H9 (cell line): ENCODE measurements around the gene KCNAB1. TPM values are rescaled to one million over a fixed set of nuclear protein-coding genes. Genes with fewer than 3 reads are reported as not detected.

Experiments used
- DNase-seq: peaks from one replicate; pipeline ENCODE4 v3.0.0-alpha.2; 2017
- H2AFZ ChIP-seq: one replicate; pipeline ENCODE4 v1.6.1; 2013; ENCODE audit warnings: mild to moderate bottlenecking, low read length, control low read depth, moderate library complexity
- H2AK5ac ChIP-seq: 2 replicates; pipeline ENCODE4 v1.6.1; 2013; ENCODE audit warnings: low read length, control low read depth, mixed read lengths; ENCODE audit not compliant: insufficient read length
- H2BK120ac ChIP-seq: one replicate; pipeline ENCODE4 v1.6.1; 2013; ENCODE audit warnings: low read depth, mild to moderate bottlenecking, low read length, control low read depth, inconsistent platforms; ENCODE audit not compliant: poor library complexity, severe bottlenecking
- H2BK12ac ChIP-seq: 2 replicates; pipeline ENCODE4 v1.6.1; 2013; ENCODE audit warnings: low read length, control low read depth, mixed read lengths, low read depth; ENCODE audit not compliant: insufficient read length
- H2BK15ac ChIP-seq: 2 replicates; pipeline ENCODE4 v1.6.1; 2013; ENCODE audit warnings: low read depth, low read length, control low read depth
- H2BK20ac ChIP-seq: one replicate; pipeline ENCODE4 v1.6.1; 2013; ENCODE audit warnings: low read depth, mild to moderate bottlenecking, low read length, control low read depth, inconsistent platforms; ENCODE audit not compliant: poor library complexity, severe bottlenecking
- H2BK5ac ChIP-seq: 2 replicates; pipeline ENCODE4 v1.6.1; 2013; ENCODE audit warnings: low read length, control low read depth, mixed read lengths; ENCODE audit not compliant: insufficient read length
- H3K14ac ChIP-seq: 2 replicates; pipeline ENCODE4 v1.6.1; 2013; ENCODE audit warnings: low read length, control low read depth; ENCODE audit not compliant: insufficient read depth
- H3K18ac ChIP-seq: 2 replicates; pipeline ENCODE4 v1.6.1; 2013; ENCODE audit warnings: low read depth, mild to moderate bottlenecking, mixed read lengths, low read length, control low read depth; ENCODE audit not compliant: insufficient read length
- H3K23ac ChIP-seq: 2 replicates; pipeline ENCODE4 v1.6.1; 2013; ENCODE audit warnings: low read length, control low read depth, mixed read lengths, low read depth; ENCODE audit not compliant: insufficient read length
- H3K23me2 ChIP-seq: 2 replicates; pipeline ENCODE4 v1.6.1; 2013; ENCODE audit warnings: low read depth, mild to moderate bottlenecking, mixed read lengths, low read length, control low read depth; ENCODE audit not compliant: insufficient read length, poor library complexity, severe bottlenecking
- H3K27ac ChIP-seq: 2 replicates; pipeline ENCODE4 v1.5.1; 2013; ENCODE audit warnings: low read length, control low read depth, mixed read lengths, low read depth; ENCODE audit not compliant: insufficient read length
- H3K27me3 ChIP-seq: 2 replicates; pipeline ENCODE4 v1.6.1; 2013; ENCODE audit warnings: low read length, control low read depth, inconsistent platforms; ENCODE audit not compliant: insufficient read depth
- H3K4ac ChIP-seq: 2 replicates; pipeline ENCODE4 v1.6.1; 2013; ENCODE audit warnings: low read depth, mild to moderate bottlenecking, control low read depth, inconsistent platforms, low read length, moderate library complexity
- H3K4me1 ChIP-seq: 2 replicates; pipeline ENCODE4 v1.6.1; 2013; ENCODE audit warnings: low read length, control low read depth, inconsistent platforms; ENCODE audit not compliant: insufficient read depth
- H3K4me2 ChIP-seq: 2 replicates; pipeline ENCODE4 v1.6.1; 2013; ENCODE audit warnings: low read length, control low read depth, mixed read lengths; ENCODE audit not compliant: insufficient read length, insufficient read depth
- H3K56ac ChIP-seq: 2 replicates; pipeline ENCODE4 v1.6.1; 2013; ENCODE audit warnings: low read depth, mild to moderate bottlenecking, mixed read lengths, low read length, control low read depth; ENCODE audit not compliant: insufficient read length
- H3K79me1 ChIP-seq: 2 replicates; pipeline ENCODE4 v1.6.1; 2013; ENCODE audit warnings: low read depth, mild to moderate bottlenecking, moderate library complexity, low read length, control low read depth, inconsistent platforms; ENCODE audit not compliant: insufficient read depth, poor library complexity, severe bottlenecking
- H3K79me2 ChIP-seq: 2 replicates; pipeline ENCODE4 v1.6.1; 2013; ENCODE audit warnings: low read length, control low read depth, inconsistent platforms; ENCODE audit not compliant: insufficient read depth
- H3K9ac ChIP-seq: 2 replicates; pipeline ENCODE4 v1.6.1; 2013; ENCODE audit warnings: low read length, control low read depth, mixed read lengths; ENCODE audit not compliant: insufficient read length; ENCODE audit errors: extremely low read depth
- H3K9me3 ChIP-seq: one replicate; pipeline ENCODE4 v1.6.1; 2013; ENCODE audit warnings: low read depth, low read length, inconsistent platforms; ENCODE audit not compliant: control insufficient read depth
- H3T11ph ChIP-seq: one replicate; pipeline ENCODE4 v1.6.1; 2013; ENCODE audit warnings: mild to moderate bottlenecking, low read length, control low read depth, inconsistent platforms
- H4K20me1 ChIP-seq: one replicate; pipeline ENCODE4 v1.6.1; 2013; ENCODE audit not compliant: control insufficient read depth, insufficient read length, insufficient read depth
- H4K5ac ChIP-seq: 2 replicates; pipeline ENCODE4 v1.6.1; 2013; ENCODE audit warnings: low read depth, mild to moderate bottlenecking, mixed read lengths, low read length, control low read depth; ENCODE audit not compliant: insufficient read length
- H4K8ac ChIP-seq: replicated peaks from 2 replicates; pipeline ENCODE4 v1.6.1; 2013; ENCODE audit warnings: low read length, control low read depth, mixed read lengths, low read depth; ENCODE audit not compliant: insufficient read length
- H4K91ac ChIP-seq: 2 replicates; pipeline ENCODE4 v1.6.1; 2013; ENCODE audit warnings: low read depth, mild to moderate bottlenecking, moderate library complexity, mixed read lengths, low read length, control low read depth; ENCODE audit not compliant: insufficient read length
- H3K27ac Mint-ChIP-seq, 3 experiments: 2 replicates in 2 of 3; 3 replicates in 1 of 3; pipeline ENCODE4 v1.8.0; 2020 to 2021; ENCODE audit warnings: mixed read lengths in 3 of 3, mild to moderate bottlenecking in 1 of 3, moderate library complexity in 1 of 3
- H3K27me3 Mint-ChIP-seq: 2 replicates; pipeline ENCODE4 v1.8.0; 2021; ENCODE audit warnings: low read depth, mild to moderate bottlenecking, moderate library complexity, mixed read lengths
- H3K36me3 Mint-ChIP-seq, 3 experiments: 2 replicates in 2 of 3; 3 replicates in 1 of 3; pipeline ENCODE4 v1.8.0; 2020 to 2021; ENCODE audit warnings: low read depth in 3 of 3, mixed read lengths in 3 of 3; ENCODE audit not compliant: insufficient read depth in 1 of 3
- H3K4me1 Mint-ChIP-seq, 2 experiments: 2 replicates each; pipeline ENCODE4 v1.8.0; 2020; ENCODE audit warnings: mixed read lengths in 2 of 2
- H3K4me3 Mint-ChIP-seq, 2 experiments: 2 replicates in 1 of 2; 3 replicates in 1 of 2; pipeline ENCODE4 v1.8.0; 2020 to 2021; ENCODE audit warnings: mild to moderate bottlenecking in 2 of 2, mixed read lengths in 2 of 2, moderate library complexity in 1 of 2
- H3K9me3 Mint-ChIP-seq, 2 experiments: 2 replicates in 1 of 2; 3 replicates in 1 of 2; pipeline ENCODE4 v1.8.0; 2020; ENCODE audit warnings: mild to moderate bottlenecking in 2 of 2, mixed read lengths in 2 of 2, moderate library complexity in 1 of 2
- CTCF ChIP-seq: fragments of 200-600 bp; sonication (generic); conservative IDR thresholded peaks from 3 replicates; pipeline ENCODE4 v1.8.0; 2021; ENCODE audit warnings: antibody characterized with exemption, mild to moderate bottlenecking
- WGBS: extraction: QIAGEN DNeasy Blood & Tissue Kit; methylation state at CpG from one replicate; pipeline ENCODE4 v1.1.7; 2013; ENCODE audit warnings: missing lambda C conversion rate, low lambda C conversion rate, mixed read lengths; ENCODE audit not compliant: insufficient read length; ENCODE audit errors: extremely low coverage; 5-methylcytosine and 5-hydroxymethylcytosine counted together
- total RNA-seq: library from RNA; stranded (reverse); gene quantifications from 2 replicates; pipeline ENCODE4 v1.2.1, GENCODE V29; 2021

Gene KCNAB1
- total RNA-seq, 1 experiment from 2014 or later: 3.7 TPM

- H4K91ac ChIP-seq: no peak overlapping the region
- no peak overlapping the region for H2BK5ac ChIP-seq
- WGBS: no CpG with 5 or more reads among the region's 1 CpG
- no peaks in the 10 kb centered on the region for H3K9me3 ChIP-seq
- H3K14ac ChIP-seq: no peak overlapping the region
- no peak overlapping the region for H3K18ac ChIP-seq
- no peak for DNase-seq
- H4K20me1 ChIP-seq: no peaks in the 10 kb centered on the region
- no peak overlapping the region for H2AFZ ChIP-seq
- H2BK15ac ChIP-seq: no peak overlapping the region
- Mint-ChIP-seq H3K27me3 (peaks cover 4% of the 10 kb centered on the region; the same call in 1 of the 2 replicates), H3K9me3 (no peaks in the 10 kb centered on the region), H3K36me3 (no peaks in the 10 kb centered on the region), H3K4me3 (no peak overlapping the region), H3K4me1 (peaks cover 0 to 3% of the 10 kb centered on the region in 2 experiments; a peak in 2 of 4 replicates), H3K27ac (no peak overlapping the region)
- no peak overlapping the region for H2BK120ac ChIP-seq
- no peak overlapping the region for H2AK5ac ChIP-seq
- H3K27ac ChIP-seq: no peak overlapping the region
- no peaks in the 10 kb centered on the region for H3K79me2 ChIP-seq
- no peak overlapping the region for H4K8ac ChIP-seq
- H3K23me2 ChIP-seq: no peaks in the 10 kb centered on the region
- H2BK20ac ChIP-seq: no peak overlapping the region
- no peak overlapping the region for H3T11ph ChIP-seq
- no peak overlapping the region for H2BK12ac ChIP-seq
- H3K9ac ChIP-seq: no peak overlapping the region
- no peaks in the 10 kb centered on the region for H3K79me1 ChIP-seq
- no peak overlapping the region for H3K56ac ChIP-seq
- H4K5ac ChIP-seq: no peak overlapping the region
- H3K4ac ChIP-seq: no peak overlapping the region
- no peak for TF ChIP-seq CTCF
- H3K4me2 ChIP-seq: no peak overlapping the region
- no peaks in the 10 kb centered on the region for H3K4me1 ChIP-seq
- no peak overlapping the region for H3K23ac ChIP-seq
- no peaks in the 10 kb centered on the region for H3K27me3 ChIP-seq
Measured at GRCh38 chr3:156250550-156250949, 130.2 kb downstream of the KCNAB1 start.
